MG63 (cell line): ENCODE measurements around the gene SOCS6. TPM values are rescaled to one million over a fixed set of nuclear protein-coding genes. Genes with fewer than 3 reads are reported as not detected.
A peak's percentile ranks its signal among the peaks of the same experiment; 100 is the strongest.

Source experiments
- DNase-seq: peaks from one replicate; pipeline ENCODE4 v3.0.0-alpha.2; 2020
- H3K27me3 ChIP-seq: fragments of 250-450 bp; sonication (Bioruptor Pico); 2 replicates; pipeline ENCODE4 v1.5.1; 2020; ENCODE audit warnings: mild to moderate bottlenecking, moderate library complexity
- H3K36me3 ChIP-seq: fragments of 250-450 bp; sonication (Bioruptor Pico); 2 replicates; pipeline ENCODE4 v1.5.1; 2020; ENCODE audit warnings: mild to moderate bottlenecking, moderate library complexity
- H3K4me3 ChIP-seq: fragments of 250-450 bp; sonication (Bioruptor Pico); 2 replicates; pipeline ENCODE4 v1.5.1; 2020; ENCODE audit warnings: mild to moderate bottlenecking, moderate library complexity
- H3K9me3 ChIP-seq: fragments of 250-450 bp; sonication (Bioruptor Pico); 2 replicates; pipeline ENCODE4 v1.5.1; 2020; ENCODE audit warnings: mild to moderate bottlenecking, moderate library complexity
- total RNA-seq: library from RNA; depleted of rRNA; stranded (reverse); fragments of >200 nt; shearing (Covaris generic); gene quantifications from 2 replicates; pipeline ENCODE4 v1.2.3, GENCODE V29; 2014; ENCODE audit warnings: low replicate concordance

SOCS6 gene
- total RNA-seq, 1 experiment from 2014 or later: 11.1 TPM

DNA sequence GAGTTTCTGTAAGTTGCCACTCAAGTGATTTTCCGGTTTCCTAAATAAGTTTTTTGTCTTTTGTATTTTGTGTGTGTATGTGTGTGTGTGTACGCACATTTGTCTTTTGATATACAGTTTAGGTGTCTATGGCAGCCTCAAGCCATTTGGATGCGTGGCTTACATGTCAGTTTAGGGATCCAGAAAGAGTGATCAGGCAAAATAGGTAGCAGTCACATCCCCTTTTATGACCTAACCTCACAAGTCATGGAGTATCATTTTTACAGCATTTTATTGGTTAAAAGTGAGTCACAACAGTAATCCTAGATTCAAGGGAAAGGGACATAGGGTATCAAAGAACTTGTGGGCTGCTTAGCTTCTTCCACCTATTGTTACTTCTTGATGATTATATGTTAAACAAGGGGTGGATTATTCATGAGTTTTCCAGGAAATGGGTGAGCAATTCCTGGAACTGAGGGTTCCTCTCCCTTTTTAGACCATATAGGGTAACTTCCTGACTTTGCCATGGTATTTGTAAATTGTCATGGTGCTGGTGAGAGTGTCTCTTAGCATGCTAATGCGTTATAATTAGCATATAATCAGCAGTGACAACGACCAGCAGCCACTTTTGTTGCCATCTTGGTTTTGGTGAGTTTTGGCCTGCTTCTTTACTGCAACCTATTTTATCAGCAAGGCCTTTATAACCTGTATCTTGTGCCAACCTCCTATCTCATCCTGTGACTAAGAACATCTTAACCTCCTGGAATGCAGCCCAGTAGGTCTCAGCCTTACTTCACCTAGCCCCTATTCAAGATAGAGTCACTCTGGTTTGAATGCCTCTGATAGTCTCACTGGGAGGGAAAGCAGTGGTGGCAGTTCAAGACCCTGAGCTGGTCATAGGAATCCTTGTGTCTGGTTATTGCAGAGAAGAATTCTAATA, 8.6 kb upstream of the SOCS6 start:
- no peaks in the 10 kb centered on the region for H3K27me3 ChIP-seq
- peak; percentile 57 for DNase-seq
- H3K4me3 ChIP-seq: no peak overlapping the region
- H3K9me3 ChIP-seq: peaks cover 28% of the 10 kb centered on the region
- no peaks in the 10 kb centered on the region; the same call in 1 of the 2 replicates for H3K36me3 ChIP-seq

DNA sequence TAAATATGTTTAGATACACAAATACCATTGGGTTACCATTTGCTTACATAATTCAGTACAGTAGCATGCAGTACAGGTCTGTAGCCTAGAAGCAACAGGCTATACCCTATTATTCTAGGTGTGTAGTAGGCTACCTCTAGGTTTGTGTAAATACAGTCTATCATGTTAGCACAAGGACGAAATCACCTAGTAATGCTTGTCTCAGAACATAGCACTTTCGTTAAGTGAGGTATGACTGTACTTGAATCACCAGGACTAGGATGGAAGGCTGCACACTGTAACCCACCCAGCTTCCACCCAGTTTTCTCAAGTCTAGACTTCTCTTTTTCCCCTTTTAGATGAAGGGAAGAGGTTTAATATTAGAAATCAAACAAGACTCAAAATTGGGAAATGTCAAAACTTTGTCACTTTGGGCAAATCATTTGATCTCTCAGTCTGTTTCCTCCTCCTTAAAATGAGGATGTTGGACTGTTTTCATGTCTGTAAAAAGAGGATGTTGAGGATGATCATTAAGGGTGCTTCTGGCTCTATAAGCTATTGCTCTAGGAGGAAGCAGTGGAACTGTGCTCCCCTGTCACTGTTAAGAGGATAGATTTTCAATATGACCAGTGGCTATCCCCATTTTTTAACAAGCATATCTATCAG, 3.7 kb upstream of the SOCS6 start:
- no peak for DNase-seq
- no peaks in the 10 kb centered on the region for H3K27me3 ChIP-seq
- no peak overlapping the region for H3K4me3 ChIP-seq
- H3K36me3 ChIP-seq: no peaks in the 10 kb centered on the region; the same call in none of the 2 replicates
- peaks cover 15% of the 10 kb centered on the region for H3K9me3 ChIP-seq

DNA sequence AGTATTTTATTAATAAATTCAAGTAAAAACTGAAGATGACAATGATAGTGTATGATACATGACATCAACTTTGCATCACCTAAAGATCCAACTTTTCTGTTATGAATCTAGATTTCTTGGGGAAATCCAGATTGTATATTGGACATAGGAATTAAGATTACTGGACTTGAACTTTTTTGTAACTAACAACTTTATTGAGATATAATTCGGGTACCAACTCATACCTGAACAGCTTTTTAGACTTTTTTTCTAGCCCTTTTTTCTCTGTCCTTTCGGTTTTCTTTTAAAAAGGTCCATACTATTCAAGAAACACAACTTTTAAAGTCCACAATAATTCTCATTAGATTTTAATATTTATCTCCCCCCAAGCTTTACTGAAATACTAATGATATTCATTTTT, 1.1 kb upstream of the SOCS6 start:
- H3K36me3 ChIP-seq: peaks cover 16% of the 10 kb centered on the region
- H3K4me3 ChIP-seq: peak overlapping the region; percentile 65
- no peaks in the 10 kb centered on the region for H3K9me3 ChIP-seq
- no peaks in the 10 kb centered on the region for H3K27me3 ChIP-seq
- DNase-seq: no peak

DNA sequence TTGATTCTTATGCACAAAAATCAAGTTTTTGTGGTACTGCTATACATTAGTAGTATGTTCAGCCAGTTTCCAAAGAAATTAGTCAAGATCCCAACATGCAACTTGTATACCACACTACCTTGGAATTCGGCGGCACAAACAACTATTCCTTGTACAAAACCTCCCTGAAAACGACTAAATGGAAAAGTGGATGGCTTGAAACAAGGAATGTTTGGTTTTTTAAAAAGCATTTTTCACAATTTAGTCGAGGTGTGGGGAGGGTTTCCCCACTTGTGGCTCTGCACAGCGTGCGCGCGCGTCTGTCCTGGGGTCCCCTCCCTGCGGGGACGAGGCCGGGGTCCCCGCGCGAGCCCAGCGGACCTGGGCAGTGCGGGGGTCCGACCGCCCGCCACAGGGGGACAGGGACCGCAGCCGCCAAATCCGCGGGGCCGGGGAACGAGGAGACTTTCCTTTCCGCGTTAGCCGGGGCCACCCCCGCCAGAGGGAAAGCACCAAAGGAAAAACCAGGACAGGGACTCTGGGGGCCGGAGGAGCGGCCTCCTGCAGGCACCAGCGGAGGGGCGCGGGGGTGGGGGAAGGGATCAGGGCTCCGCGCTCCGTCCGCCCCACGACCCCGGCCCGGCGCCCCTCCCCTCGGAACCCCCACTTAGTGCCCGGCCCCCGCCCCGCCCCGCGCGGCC, 534 bp upstream of the SOCS6 start:
- Histone ChIP-seq H3K4me3 (peak overlapping the region; percentile 65), H3K36me3 (peaks cover 20% of the 10 kb centered on the region)

DNA sequence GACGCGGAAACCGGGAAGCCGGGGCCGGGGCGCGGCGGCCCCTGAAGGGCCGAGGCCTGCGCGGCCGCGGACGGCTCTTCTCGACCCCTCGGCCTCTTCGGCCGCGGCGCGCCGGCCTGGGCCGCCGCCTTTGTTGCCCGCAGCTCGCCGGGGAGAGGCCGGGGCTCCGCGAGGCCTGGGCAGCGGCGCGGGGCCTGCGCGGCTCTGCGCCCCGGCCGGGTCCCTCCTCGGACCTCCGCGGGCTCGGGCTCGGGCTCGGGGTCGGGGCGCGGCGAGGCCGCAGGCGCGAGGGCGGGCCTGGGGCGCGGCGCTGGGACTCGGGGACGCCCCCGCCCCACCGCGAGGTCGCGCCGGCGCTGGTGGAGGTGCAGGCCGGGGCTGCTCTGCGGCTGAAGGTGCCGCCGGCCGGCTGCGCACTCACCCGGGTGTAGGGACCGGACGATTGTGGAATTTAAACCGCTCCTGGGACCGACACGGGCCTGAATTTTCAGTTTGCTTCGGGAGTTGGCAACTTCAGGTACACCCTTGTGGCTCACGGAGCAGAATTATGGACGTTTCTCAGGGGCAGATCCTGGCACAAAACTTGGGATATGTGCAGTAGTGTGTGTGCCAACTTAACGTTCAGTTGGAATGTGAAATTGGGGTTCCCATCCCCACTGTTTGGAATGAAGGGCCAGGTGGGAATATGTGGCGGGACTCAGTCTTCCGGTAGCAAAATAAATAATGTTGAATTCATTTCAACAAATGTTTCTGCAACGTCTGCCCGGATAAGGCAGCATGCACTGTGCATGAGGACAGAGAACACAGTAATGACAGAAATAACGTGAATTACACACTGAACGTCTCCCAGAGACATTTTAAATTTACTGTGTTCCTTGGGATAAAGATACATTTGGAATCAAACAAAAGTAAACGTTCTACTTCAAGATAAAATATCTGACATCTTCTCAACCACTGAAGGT, 787 bp downstream of the SOCS6 start:
- DNase-seq: peak; percentile 44
- Histone ChIP-seq H3K9me3 (no peaks in the 10 kb centered on the region), H3K4me3 (peak overlapping the region; percentile 75), H3K27me3 (no peaks in the 10 kb centered on the region), H3K36me3 (peaks cover 20% of the 10 kb centered on the region)

More for the DNA sequence above, 534 bp upstream of the SOCS6 start:
- H3K27me3 ChIP-seq: no peaks in the 10 kb centered on the region
- no peaks in the 10 kb centered on the region for H3K9me3 ChIP-seq
- peak; percentile 59 for DNase-seq

DNA sequence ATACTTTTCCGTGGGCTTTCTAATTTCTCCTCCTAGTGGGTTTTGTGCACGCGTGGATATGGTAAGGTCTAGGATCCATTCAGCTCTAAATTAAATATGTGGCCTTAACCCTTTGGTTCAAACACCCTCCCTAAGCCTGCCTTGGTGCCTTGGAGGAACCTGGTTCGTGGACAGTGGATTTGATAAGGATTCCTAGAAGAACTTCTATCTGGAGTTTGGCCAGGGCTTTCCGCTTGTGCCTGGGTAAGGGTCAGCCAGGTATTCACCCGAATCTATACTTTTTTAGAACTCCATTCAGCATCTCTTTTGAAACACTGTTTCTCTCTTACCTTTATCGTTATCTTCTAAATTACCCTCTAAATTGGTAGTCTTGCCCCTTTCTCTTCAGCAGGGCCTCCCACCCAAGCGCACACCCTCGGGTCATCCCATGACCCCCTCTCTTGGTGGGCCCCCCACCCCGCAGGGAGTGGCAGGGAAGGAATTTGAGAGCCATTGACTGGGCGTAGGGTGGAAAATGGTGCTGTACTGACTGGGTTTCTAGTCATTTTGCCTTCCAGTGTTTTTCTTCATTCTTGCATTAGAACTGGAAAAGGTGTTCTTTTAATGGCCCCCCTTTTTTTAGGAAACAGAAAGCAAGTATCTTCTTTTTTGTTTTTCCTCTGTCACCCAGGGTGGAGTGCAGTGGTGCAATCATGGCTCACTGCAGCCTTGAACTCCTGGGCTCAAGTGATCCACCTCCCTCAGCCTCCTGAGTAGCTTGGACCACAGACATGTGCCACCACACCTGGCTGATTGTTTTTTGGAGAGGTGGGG, 1.8 kb downstream of the SOCS6 start:
- DNase-seq: no peak
- Histone ChIP-seq H3K4me3 (peak overlapping the region; percentile 75), H3K36me3 (peaks cover 20% of the 10 kb centered on the region), H3K9me3 (no peaks in the 10 kb centered on the region), H3K27me3 (no peaks in the 10 kb centered on the region)

DNA sequence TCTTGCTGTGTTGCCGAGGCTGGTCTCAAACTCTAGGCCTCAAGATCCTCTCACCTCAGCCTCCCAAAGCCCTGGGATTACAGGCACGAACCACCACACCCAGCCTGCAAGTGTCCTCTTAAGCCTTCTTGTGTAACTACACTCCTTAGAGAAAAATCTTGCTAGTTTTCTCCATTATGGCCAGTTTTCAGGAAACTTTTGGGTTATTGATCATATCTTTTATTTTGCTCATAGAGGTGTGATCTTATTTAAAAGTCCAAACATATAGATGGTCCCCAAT, 2.4 kb downstream of the SOCS6 start:
- no peaks in the 10 kb centered on the region for H3K9me3 ChIP-seq
- no peaks in the 10 kb centered on the region for H3K27me3 ChIP-seq
- no peak for DNase-seq
- peak overlapping the region; percentile 75; the same call in 1 of the 2 replicates for H3K4me3 ChIP-seq
- H3K36me3 ChIP-seq: peaks cover 20% of the 10 kb centered on the region

DNA sequence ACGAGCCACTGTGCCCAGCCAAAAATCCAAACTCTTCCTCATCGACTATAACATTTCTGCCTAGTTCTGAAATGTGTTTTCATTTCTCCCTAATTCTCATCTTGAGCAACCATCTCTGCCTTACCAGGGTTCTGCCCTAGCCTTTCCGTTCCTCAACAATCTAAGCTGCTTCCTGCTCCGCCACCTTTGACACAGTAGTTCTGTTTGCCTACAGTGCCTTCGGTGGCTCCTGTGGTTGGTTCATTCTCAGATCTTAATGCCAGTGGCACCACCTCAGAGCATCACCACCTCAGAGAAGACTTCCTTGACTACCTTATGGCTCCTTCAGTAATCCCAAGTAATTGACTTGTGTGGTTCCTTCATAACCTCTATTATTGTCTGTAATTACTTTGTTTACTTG, 3.8 kb downstream of the SOCS6 start:
- Histone ChIP-seq H3K4me3 (no peak overlapping the region), H3K36me3 (peaks cover 20% of the 10 kb centered on the region), H3K27me3 (no peaks in the 10 kb centered on the region), H3K9me3 (no peaks in the 10 kb centered on the region; the same call in 1 of the 2 replicates)
- DNase-seq: no peak

DNA sequence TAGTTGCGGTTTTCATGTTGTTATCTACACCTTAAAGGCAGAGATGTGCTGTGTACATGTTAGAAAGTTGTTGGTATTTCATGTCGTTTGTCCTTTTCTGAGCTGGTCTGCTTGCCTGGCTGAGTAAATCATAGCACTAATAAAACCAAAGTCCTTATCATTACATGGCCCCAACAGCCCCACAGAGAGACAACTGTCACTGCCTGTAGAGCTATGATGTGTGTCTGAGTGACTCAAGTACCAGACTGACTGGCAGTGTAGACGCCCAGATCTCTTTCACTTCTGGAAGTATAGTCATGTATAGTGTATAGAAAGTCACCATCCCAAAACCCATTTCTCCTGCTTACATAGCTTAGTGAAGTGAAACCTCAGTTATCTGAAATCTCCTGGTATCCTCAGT, 4.3 kb downstream of the SOCS6 start:
- peaks cover 20% of the 10 kb centered on the region for H3K36me3 ChIP-seq
- no peak overlapping the region for H3K4me3 ChIP-seq
- DNase-seq: no peak
- no peaks in the 10 kb centered on the region for H3K27me3 ChIP-seq
- H3K9me3 ChIP-seq: no peaks in the 10 kb centered on the region; the same call in 1 of the 2 replicates

DNA sequence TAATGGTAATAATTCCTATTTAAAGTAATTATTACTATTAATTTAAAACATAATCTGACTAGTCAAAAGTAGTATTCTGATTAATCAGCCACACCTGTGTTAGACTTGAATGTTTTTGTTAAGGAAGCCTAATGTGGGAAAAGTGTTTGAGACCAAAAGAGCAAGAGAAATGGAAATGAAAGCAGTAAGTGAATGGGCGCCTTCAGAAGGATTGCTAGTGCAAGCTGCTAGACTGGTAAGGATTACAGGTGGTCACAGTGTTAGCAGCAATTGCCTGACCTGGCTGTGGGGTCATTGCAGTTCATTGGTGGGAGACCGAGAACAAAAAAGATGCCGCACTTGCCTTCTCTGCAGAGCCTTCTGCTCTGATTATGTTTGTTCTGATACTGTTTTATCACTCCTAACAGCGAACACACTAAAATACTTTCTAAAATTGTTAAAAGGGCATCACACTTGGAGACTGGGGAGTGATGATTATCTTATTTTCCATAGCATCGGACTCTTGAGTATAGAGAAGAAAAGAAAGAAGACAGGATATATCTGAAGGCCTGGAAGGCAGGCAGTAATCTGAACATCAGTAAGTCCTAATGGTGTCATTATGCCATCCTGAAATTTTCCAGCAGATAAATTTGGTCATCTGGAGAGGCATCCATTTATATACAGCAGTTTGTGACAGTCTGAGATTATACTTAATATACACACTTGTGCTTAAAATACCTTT, 5.8 kb downstream of the SOCS6 start:
- Histone ChIP-seq H3K4me3 (no peak overlapping the region), H3K9me3 (no peaks in the 10 kb centered on the region; the same call in 1 of the 2 replicates), H3K36me3 (peaks cover 27% of the 10 kb centered on the region), H3K27me3 (no peaks in the 10 kb centered on the region)
- no peak for DNase-seq

DNA sequence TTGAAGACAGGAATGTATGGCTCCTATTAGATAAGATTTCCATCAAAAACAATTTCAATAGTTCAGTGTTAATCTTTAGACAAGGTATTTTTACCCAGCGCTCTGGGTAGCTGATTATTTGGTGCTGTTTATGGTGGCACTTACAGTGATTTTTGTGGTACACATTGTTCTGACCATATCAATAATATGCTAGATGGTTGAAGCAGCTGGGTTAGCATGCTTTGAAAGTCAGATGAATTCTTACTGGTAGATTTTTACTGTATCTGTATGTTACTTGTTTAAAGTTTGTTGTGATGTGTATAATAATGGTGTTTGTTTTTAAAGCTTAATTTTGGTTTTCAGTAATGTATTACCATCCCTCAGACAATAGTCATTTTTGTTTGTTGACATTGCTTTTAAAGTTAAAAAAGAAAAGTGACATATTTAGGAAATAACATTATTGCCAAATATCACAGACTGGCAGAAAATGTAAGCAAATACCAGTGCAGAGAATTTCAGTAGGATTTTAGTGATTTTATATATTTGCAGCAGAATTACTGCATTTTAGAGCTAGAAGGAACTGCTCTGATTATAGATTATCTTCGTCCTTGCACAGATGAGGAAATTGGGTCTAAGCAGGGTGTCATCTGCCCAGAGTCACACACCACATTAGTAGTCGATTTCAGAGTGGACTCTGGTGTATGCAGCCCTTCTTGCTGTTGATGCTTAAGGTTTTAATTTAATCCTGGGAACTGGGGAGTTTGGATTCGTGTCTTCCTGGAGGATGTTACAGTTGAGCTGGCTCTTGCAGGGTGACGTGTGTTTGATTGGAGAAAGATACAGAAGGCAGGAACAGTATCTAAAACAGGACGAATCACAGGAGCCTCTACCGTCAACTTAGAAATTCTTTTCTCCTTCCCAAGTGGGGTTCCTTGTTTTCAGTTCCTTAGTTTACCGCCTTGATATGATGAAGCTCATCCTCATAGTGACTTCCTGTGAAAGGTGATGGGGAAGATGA, 6.6 kb downstream of the SOCS6 start:
- no peak overlapping the region for H3K4me3 ChIP-seq
- DNase-seq: no peak
- no peaks in the 10 kb centered on the region for H3K27me3 ChIP-seq
- H3K9me3 ChIP-seq: no peaks in the 10 kb centered on the region; the same call in 1 of the 2 replicates
- peaks cover 31% of the 10 kb centered on the region for H3K36me3 ChIP-seq

DNA sequence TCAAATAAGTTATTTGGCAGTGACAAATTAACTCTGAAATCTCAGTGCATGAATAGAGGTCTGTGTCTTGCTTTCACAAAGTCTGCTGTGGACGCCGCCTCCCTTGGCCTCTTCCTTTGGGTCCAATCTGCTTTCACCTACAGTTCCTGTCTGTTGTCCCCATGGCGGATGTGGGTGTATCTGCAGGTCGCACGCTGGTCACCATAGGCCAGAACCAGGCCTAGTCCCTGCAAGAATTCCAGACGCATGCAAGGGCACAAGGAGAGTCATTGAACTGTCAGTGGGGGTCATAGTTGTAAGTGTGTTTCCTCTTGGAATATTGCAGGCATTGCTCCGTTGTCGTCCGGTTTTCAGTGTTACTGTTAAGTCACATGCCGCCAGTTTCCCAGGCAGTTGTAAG, 7.4 kb downstream of the SOCS6 start:
- DNase-seq: no peak
- Histone ChIP-seq H3K27me3 (no peaks in the 10 kb centered on the region), H3K9me3 (no peaks in the 10 kb centered on the region; the same call in 1 of the 2 replicates), H3K4me3 (no peak overlapping the region), H3K36me3 (peaks cover 27% of the 10 kb centered on the region)

DNA sequence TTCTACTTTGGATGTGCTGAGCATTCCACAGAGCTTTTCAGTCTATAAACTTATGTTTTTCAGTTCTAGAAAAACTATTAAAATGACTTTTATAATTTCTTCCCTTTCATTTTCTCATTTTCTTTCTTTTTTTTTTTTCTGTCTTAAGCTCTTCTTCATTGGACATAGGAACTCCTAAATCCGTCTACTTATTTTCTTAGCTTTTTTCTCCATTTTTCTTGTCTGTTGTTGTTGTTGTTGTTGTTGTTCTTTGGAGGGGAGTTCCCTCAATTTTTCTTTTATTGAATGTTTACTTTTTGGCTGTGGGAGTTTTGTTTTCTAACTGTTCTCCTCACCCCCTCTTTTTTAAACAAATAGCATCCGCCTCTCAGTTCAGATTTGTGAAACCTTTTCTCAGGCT, 7.9 kb downstream of the SOCS6 start:
- Histone ChIP-seq H3K9me3 (no peaks in the 10 kb centered on the region; the same call in 1 of the 2 replicates), H3K27me3 (no peaks in the 10 kb centered on the region), H3K36me3 (peaks cover 22% of the 10 kb centered on the region), H3K4me3 (no peak overlapping the region)
- no peak for DNase-seq

DNA sequence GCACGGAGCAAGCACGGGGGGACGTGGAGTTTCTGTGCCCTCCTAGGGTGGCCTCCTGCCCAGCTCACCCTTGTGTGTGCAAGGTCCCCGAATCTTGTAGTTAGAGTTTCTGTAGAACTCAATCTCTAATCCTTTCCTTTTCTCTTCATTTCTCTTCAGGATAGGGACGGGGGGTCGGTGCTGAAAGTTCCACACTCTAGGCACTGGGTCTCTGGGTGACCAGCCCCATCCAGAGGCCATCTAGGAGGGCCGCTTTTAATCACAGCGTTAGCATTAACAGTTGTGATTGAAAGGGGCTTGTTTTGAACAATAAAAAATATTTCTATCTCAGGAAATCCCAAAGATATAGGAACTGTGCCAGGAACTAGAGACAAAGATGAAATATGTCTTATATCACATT, 10.5 kb downstream of the SOCS6 start:
- H3K36me3 ChIP-seq: peaks cover 14% of the 10 kb centered on the region
- no peak for DNase-seq
- H3K9me3 ChIP-seq: no peaks in the 10 kb centered on the region; the same call in 1 of the 2 replicates
- no peak overlapping the region for H3K4me3 ChIP-seq
- no peaks in the 10 kb centered on the region for H3K27me3 ChIP-seq
